Activated T-cell treated with anti-CD3 and anti-CD28 coated beads, Interleukin-2, amount 50 U/mL, for 1 hour (primary cell): ENCODE results near the gene F10.
"Not testable (repeated sequence)": the region's sequence is repeated elsewhere in the genome, so short reads cannot be mapped to it uniquely, and the experiment has no call there.

Experiments
- DNase-seq: peaks from one replicate; pipeline ENCODE4 v3.0.0-alpha.2; 2020

F10 gene

GRCh38 chr13:113155982-113156655 lies 33.5 kb downstream of the F10 start:
- DNase-seq: no peak

GRCh38 chr13:113157206-113157928 lies 34.8 kb downstream of the F10 start:
- DNase-seq: no peak

- DNase-seq: no peak
These were observed 35.5 kb downstream of the F10 start, which contains the start of gene PROZ for GRCh38 chr13:113157929-113158747. TSS of gene PROZ (plus strand) at chr13:113158648. CDS start at chr13:113158661, 13 bp downstream.

- no peak for DNase-seq
These were observed 36.3 kb downstream of the F10 start for GRCh38 chr13:113158946-113159345.

- DNase-seq: no peak
These were observed 37.1 kb downstream of the F10 start for GRCh38 chr13:113159701-113160100.

GRCh38 chr13:113160983-113161382 lies 38.4 kb downstream of the F10 start:
- no peak for DNase-seq

GRCh38 chr13:113161433-113161832 lies 38.8 kb downstream of the F10 start:
- no peak for DNase-seq

- not testable (repeated sequence) for DNase-seq
These were observed 39.4 kb downstream of the F10 start for GRCh38 chr13:113161975-113162374.

- DNase-seq: no peak
These were observed 40.4 kb downstream of the F10 start for GRCh38 chr13:113162783-113163685.

- no peak for DNase-seq
These were observed 41.9 kb downstream of the F10 start for GRCh38 chr13:113164492-113164891.

GRCh38 chr13:113166266-113166665 lies 43.7 kb downstream of the F10 start:
- no peak for DNase-seq

- DNase-seq: no peak
These were observed 44.1 kb downstream of the F10 start for GRCh38 chr13:113166681-113167080.

- DNase-seq: no peak
These were observed 44.6 kb downstream of the F10 start for GRCh38 chr13:113167155-113167554.

GRCh38 chr13:113167575-113167974 lies 45.0 kb downstream of the F10 start:
- no peak for DNase-seq

GRCh38 chr13:113168211-113168610 lies 45.6 kb downstream of the F10 start:
- DNase-seq: no peak

GRCh38 chr13:113169277-113170272 lies 47.0 kb downstream of the F10 start:
- no peak for DNase-seq

GRCh38 chr13:113170511-113170910 lies 47.9 kb downstream of the F10 start:
- DNase-seq: no peak

GRCh38 chr13:113171250-113172125 lies 48.9 kb downstream of the F10 start:
- no peak for DNase-seq

- no peak for DNase-seq
These were observed 49.9 kb downstream of the F10 start for GRCh38 chr13:113172419-113172926.

GRCh38 chr13:113176280-113176679 lies 53.7 kb downstream of the F10 start:
- peak; percentile 55 for DNase-seq
